Spleen (tissue), 7 donors: ENCODE data around the gene ADARB2.

Experiments used
- CTCF ChIP-seq, 11 experiments: fragments of 200-600 bp in 7 of 11; fragments of 450-650 bp in 4 of 11; sonication (generic) in 4 of 11; IDR thresholded peaks in 8 of 11; conservative IDR thresholded peaks in 3 of 11; 1 replicate in 7 of 11; 2 replicates in 4 of 11; pipeline versions ENCODE4 v1.4.0 to v1.8.0; 2016 to 2021; ENCODE audit warnings: antibody characterized with exemption in 11 of 11, inconsistent platforms in 4 of 11, mild to moderate bottlenecking in 1 of 11
- POLR2A ChIP-seq, 3 donors: fragments of 450-650 bp; IDR thresholded peaks; one replicate each; pipeline ENCODE4 v1.5.1; 2017; ENCODE audit warnings: antibody characterized with exemption in 3 of 3, mild to moderate bottlenecking in 1 of 3
- POLR2AphosphoS5 ChIP-seq, 3 donors: sonication (generic); formaldehyde crosslinking; IDR thresholded peaks; one replicate each; pipeline ENCODE4 v1.5.1; 2017; ENCODE audit warnings: antibody characterized with exemption in 3 of 3
- donor health status: DM: no; HTN: no; CAD: no; lungs with moderate emphysema.
- donor health status: DM: no; HTN: no; CAD: no.
- donor health status: DM: no; HTN: no; CAD: no.

GRCh38 chr10:1264001-1264400 is 473.3 kb downstream of the ADARB2 start:
- no peak for TF ChIP-seq CTCF (IDR thresholded peaks at IDR 0.05 in 8 of 11, conservative IDR thresholded peaks at IDR 0.05 in 3 of 11)
- no peak for TF ChIP-seq POLR2A (IDR thresholded peaks at IDR 0.05)
- no peak for TF ChIP-seq POLR2AphosphoS5 (IDR thresholded peaks at IDR 0.05)
